HG02798 (cell line): ENCODE measurements around the gene UST.
"Not testable (repeated sequence)": the region's sequence is repeated elsewhere in the genome, so short reads cannot be mapped to it uniquely, and the experiment has no call there.

ENCODE experiments used
- ATAC-seq: cut with Tn5 transposase; IDR thresholded peaks from one replicate; pipeline ENCODE4 v1.9.1; 2021; ENCODE audit warnings: mild to moderate bottlenecking; ENCODE audit not compliant: unreplicated experiment, poor library complexity

UST gene

GRCh38 chr6:148890096-148890495, 143.3 kb downstream of the UST start:
- ATAC-seq, result no peak

- no peak for ATAC-seq
Observed at GRCh38 chr6:148890652-148891404, 144.0 kb downstream of the UST start.

- no peak for ATAC-seq
Observed at GRCh38 chr6:148891405-148891783, 144.6 kb downstream of the UST start.

GRCh38 chr6:148892247-148892646, 145.4 kb downstream of the UST start:
- ATAC-seq, result no peak

- no peak for ATAC-seq
Observed at GRCh38 chr6:148893073-148893472, 146.2 kb downstream of the UST start.

- ATAC-seq, result no peak
Observed at GRCh38 chr6:148893481-148893880, 146.7 kb downstream of the UST start.

GRCh38 chr6:148898376-148899014, 151.7 kb downstream of the UST start:
- no peak for ATAC-seq

- ATAC-seq, result no peak
Observed at GRCh38 chr6:148904896-148905870, 158.4 kb downstream of the UST start.

- ATAC-seq, result no peak
Observed at GRCh38 chr6:148905901-148906300, 159.1 kb downstream of the UST start.

- ATAC-seq, result no peak
Observed at GRCh38 chr6:148906386-148906785, 159.6 kb downstream of the UST start.

- ATAC-seq, result no peak
Observed at GRCh38 chr6:148907573-148907972, 160.7 kb downstream of the UST start.

- no peak for ATAC-seq
Observed at GRCh38 chr6:148912252-148912651, 165.4 kb downstream of the UST start.

- ATAC-seq, result no peak
Observed at GRCh38 chr6:148915810-148916209, 169.0 kb downstream of the UST start.

- not testable (repeated sequence) for ATAC-seq
Observed at GRCh38 chr6:148916485-148916884, 169.7 kb downstream of the UST start.

GRCh38 chr6:148924226-148925012, 177.6 kb downstream of the UST start:
- no peak for ATAC-seq

- ATAC-seq, result no peak
Observed at GRCh38 chr6:148925701-148926100, 178.9 kb downstream of the UST start.

- no peak for ATAC-seq
Observed at GRCh38 chr6:148926478-148926877, 179.6 kb downstream of the UST start.

- ATAC-seq, result no peak
Observed at GRCh38 chr6:148927586-148927985, 180.8 kb downstream of the UST start.

- ATAC-seq, result no peak
Observed at GRCh38 chr6:148928811-148929210, 182.0 kb downstream of the UST start.

GRCh38 chr6:148932208-148932607, 185.4 kb downstream of the UST start:
- no peak for ATAC-seq
